GM12872 (cell line): ENCODE measurements around the gene OSBP.

Experiments used
- CTCF ChIP-seq: IDR thresholded peaks from 3 replicates; pipeline ENCODE4 v1.5.1; 2011; ENCODE audit warnings: low read depth, mild to moderate bottlenecking, low read length, moderate library complexity; ENCODE audit not compliant: insufficient read depth

Gene OSBP

GRCh38 chr11:59600636-59601035 is 14.9 kb downstream of the OSBP start:
- TF ChIP-seq CTCF, result no peak

GRCh38 chr11:59600234-59600633 is 15.3 kb downstream of the OSBP start:
- TF ChIP-seq CTCF, result no peak

DNA sequence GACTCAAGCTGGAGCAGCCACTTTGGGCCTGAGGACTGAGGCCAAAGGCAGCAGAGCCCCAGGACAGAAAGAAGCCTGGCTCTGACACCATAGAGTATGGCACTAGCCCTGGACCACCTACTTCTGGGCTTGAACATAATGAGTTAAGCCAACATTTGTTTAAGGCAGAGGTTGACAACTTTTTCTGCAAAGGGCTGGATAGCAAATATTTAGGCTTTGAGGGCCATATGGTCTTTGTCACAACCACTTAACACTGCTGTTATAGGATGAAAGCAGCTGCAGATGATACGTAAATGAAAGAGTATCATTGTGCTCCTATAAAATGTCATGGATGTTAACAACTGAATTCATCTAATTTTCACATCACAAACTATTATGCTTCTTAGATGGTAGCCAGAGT is 16.6 kb downstream of the OSBP start:
- no peak for TF ChIP-seq CTCF

DNA sequence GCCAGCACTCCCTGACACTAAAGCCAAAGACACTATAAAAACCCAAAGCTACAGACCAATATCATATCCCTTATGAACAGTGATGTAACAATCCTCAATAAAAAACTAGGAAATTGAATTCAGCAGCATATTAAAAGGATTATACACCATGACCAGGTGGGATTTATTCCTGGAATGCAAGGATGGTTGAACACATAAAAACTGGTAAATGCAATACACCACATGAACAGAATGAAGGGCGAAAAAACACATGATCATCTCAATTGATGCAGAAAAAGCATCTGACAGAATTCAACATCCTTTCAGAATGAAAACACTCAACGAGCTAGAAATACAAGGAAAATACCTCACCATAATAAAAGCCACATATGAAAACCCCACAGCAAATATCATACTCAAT is 31.3 kb downstream of the OSBP start:
- TF ChIP-seq CTCF, result no peak

GRCh38 chr11:59582006-59582405 is 33.6 kb downstream of the OSBP start:
- TF ChIP-seq CTCF, result no peak

GRCh38 chr11:59578369-59578768 is 37.2 kb downstream of the OSBP start:
- TF ChIP-seq CTCF, result no peak

DNA sequence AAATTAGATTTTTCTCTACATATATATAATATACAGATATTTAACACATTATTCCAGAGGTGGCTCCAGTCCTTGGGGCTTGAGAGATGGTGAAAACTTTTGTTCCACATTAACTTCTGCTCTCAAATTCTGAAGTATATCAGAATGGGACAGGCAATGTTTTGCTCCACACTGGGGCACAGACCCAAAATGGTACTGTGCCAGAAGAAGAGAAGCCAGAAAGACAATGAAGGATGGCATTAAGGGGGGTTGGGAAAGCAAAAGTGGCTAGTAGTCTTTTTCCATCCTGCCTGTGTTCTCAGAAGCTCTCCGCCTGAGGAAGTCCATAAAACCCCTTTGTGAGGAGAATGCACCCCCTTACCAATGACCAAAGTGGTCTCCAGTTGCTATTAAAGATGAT is 40.1 kb downstream of the OSBP start:
- TF ChIP-seq CTCF, result no peak
